Neural cell (in vitro differentiated cells): ENCODE measurements around the gene OFD1.

Source experiments
- EP300 ChIP-seq: fragments of 450-650 bp; conservative IDR thresholded peaks from 2 replicates; pipeline ENCODE4 v1.6.1; 2014; ENCODE audit warnings: antibody characterized with exemption, mild to moderate bottlenecking, moderate library complexity; ENCODE audit not compliant: poor library complexity, severe bottlenecking
- MXI1 ChIP-seq: fragments of 450-650 bp; conservative IDR thresholded peaks from 2 replicates; pipeline ENCODE4 v1.6.1; 2014; ENCODE audit warnings: antibody characterized with exemption, mild to moderate bottlenecking; ENCODE audit not compliant: poor library complexity, severe bottlenecking
- POLR2AphosphoS5 ChIP-seq: IDR thresholded peaks from 2 replicates; pipeline ENCODE4 v1.6.1; 2012
- TF ChIP-seq, protein P1 (sequence below): fragments of 450-650 bp; IDR thresholded peaks from 2 replicates; pipeline ENCODE4 v1.5.1; 2014; ENCODE audit warnings: antibody characterized with exemption, mild to moderate bottlenecking, moderate library complexity; ENCODE audit not compliant: poor library complexity, severe bottlenecking

DNA sequence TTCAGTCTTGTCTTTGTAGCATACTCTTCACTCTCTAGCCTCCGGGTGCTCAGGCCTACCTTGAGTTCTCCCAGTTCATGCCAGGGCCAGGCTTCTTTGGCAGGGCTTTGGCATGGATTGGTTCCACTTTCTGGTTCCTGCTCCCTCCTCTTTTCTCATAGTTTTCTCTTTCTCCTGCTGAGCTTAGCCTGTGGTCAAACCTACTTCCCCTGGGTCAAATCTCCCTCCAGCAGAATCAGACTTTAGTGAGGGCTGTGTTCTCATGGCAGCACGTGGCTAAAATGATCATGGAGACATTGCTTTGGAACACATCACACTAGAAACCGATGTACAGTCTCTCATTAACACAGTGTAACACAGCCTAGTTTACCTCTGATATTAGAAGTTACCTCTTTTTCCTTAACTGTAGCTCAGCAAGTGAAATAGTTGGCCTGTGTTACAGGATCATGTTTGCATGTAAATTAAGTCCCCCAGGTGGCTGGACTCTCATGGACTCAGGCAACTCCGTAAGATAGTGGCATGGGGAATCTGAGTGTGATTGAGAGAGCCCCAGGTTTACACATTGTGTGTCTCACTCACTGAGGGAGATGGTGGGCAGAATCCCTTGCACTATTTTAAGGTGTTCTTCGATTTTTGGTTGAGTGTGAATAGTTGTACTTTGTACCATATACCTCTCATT lies 32.3 kb upstream of the OFD1 start:
- TF ChIP-seq MXI1 = no peak
- TF ChIP-seq, protein P1, sequence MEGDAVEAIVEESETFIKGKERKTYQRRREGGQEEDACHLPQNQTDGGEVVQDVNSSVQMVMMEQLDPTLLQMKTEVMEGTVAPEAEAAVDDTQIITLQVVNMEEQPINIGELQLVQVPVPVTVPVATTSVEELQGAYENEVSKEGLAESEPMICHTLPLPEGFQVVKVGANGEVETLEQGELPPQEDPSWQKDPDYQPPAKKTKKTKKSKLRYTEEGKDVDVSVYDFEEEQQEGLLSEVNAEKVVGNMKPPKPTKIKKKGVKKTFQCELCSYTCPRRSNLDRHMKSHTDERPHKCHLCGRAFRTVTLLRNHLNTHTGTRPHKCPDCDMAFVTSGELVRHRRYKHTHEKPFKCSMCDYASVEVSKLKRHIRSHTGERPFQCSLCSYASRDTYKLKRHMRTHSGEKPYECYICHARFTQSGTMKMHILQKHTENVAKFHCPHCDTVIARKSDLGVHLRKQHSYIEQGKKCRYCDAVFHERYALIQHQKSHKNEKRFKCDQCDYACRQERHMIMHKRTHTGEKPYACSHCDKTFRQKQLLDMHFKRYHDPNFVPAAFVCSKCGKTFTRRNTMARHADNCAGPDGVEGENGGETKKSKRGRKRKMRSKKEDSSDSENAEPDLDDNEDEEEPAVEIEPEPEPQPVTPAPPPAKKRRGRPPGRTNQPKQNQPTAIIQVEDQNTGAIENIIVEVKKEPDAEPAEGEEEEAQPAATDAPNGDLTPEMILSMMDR = no peak
- no peak for TF ChIP-seq POLR2AphosphoS5
- TF ChIP-seq EP300 = no peak
